DND-41 (cell line): ENCODE data around the gene NPTXR.

Source experiments
- ATAC-seq: fragments of 200-7000 bp; cut with Tn5 transposase; 3 replicates; pipeline ENCODE4 v1.9.1; 2021; ENCODE audit warnings: low read depth; ENCODE audit not compliant: insufficient read depth
- DNase-seq: peaks from one replicate; pipeline ENCODE4 v3.0.0-alpha.2; 2020
- H2AFZ ChIP-seq: 2 replicates; pipeline ENCODE4 v1.6.0; 2012; ENCODE audit warnings: low read depth, low read length
- H3K27ac ChIP-seq: 2 replicates; pipeline ENCODE4 v1.5.1; 2012; ENCODE audit warnings: low read length, inconsistent platforms
- H3K27me3 ChIP-seq: fragments of 200-600 bp; sonication (generic); 2 replicates; pipeline ENCODE4 v1.6.0; 2012; ENCODE audit warnings: low read length, mild to moderate bottlenecking, inconsistent platforms; ENCODE audit not compliant: insufficient read depth, poor library complexity
- H3K36me3 ChIP-seq: 2 replicates; pipeline ENCODE4 v1.5.1; 2012; ENCODE audit warnings: low read length, inconsistent platforms; ENCODE audit not compliant: insufficient read depth
- H3K4me1 ChIP-seq: 2 replicates; pipeline ENCODE4 v1.5.1; 2012; ENCODE audit warnings: mild to moderate bottlenecking, low read length; ENCODE audit not compliant: insufficient read depth
- H3K4me2 ChIP-seq: 2 replicates; pipeline ENCODE4 v1.6.0; 2012; ENCODE audit warnings: mild to moderate bottlenecking, moderate library complexity, low read length, inconsistent platforms; ENCODE audit not compliant: insufficient read depth
- H3K4me3 ChIP-seq, 2 experiments: fragments of 200-600 bp in 1 of 2; shearing (Covaris generic) in 1 of 2; 2 replicates each; pipeline ENCODE4 v1.5.1; 2012 to 2016; ENCODE audit warnings: inconsistent platforms in 2 of 2, low read length in 2 of 2, mild to moderate bottlenecking in 2 of 2, low read depth in 1 of 2, moderate library complexity in 1 of 2
- H3K79me2 ChIP-seq: 2 replicates; pipeline ENCODE4 v1.6.0; 2012; ENCODE audit warnings: low read length, inconsistent platforms; ENCODE audit not compliant: insufficient read depth
- H3K9ac ChIP-seq: 2 replicates; pipeline ENCODE4 v1.6.0; 2012; ENCODE audit warnings: low read depth, mild to moderate bottlenecking, inconsistent platforms, low read length, moderate library complexity
- H3K9me3 ChIP-seq: 2 replicates; pipeline ENCODE4 v1.5.1; 2012; ENCODE audit warnings: low read length, moderate library complexity, mild to moderate bottlenecking, inconsistent platforms; ENCODE audit not compliant: insufficient read depth, severe bottlenecking
- H4K20me1 ChIP-seq: 2 replicates; pipeline ENCODE4 v1.6.0; 2012; ENCODE audit warnings: low read length; ENCODE audit not compliant: insufficient read depth
- EZH2 ChIP-seq: IDR thresholded peaks from 3 replicates; pipeline ENCODE4 v1.6.1; 2012; ENCODE audit warnings: borderline replicate concordance, low read depth, mild to moderate bottlenecking, moderate library complexity, low read length, inconsistent platforms; ENCODE audit not compliant: severe bottlenecking
- TF ChIP-seq, protein P1 (sequence below): IDR thresholded peaks from 2 replicates; pipeline ENCODE4 v1.5.1; 2012; ENCODE audit warnings: borderline replicate concordance, low read length, moderate library complexity, mild to moderate bottlenecking; ENCODE audit not compliant: poor library complexity, severe bottlenecking; ENCODE audit errors: extremely low read depth

The NPTXR gene

DNA sequence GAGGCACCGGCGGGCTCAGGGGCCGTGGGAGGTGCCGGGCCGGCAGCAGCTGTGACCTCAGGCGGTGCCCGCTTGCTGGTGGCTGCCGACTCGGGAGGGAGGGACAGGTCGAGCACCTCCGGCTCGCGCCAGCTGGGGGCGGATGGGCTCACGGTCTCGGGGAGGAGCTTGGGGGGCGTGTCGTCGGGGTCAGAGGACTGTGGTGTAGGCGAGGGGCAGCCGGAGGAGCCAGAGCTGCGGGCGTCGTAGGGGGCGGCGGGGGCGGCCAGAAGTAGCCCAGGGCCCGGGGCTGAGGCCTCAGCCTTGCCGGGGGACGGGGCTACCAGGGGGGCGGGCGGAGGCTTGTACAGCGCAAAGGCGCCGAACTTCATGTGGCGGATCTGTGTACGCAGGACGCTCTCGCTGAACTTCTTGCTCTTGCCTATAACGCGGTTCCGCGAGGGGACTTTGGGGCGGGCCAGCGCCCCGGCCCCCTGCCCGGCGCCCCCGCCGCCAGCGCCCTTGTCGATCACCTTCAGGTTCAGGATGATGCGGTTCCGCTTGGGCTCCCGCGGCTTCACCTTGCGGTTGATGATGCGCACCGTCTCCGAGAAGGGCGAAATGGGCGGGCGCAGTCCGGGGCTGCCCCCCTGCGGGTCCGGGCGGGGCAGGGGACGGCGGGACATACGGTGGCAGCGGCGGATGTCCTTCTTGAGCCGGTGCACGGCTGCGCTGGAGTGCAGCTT, 22.7 kb upstream of the NPTXR start:
- H3K4me3 ChIP-seq = no peak overlapping the region
- H3K27ac ChIP-seq = no peak overlapping the region
- H3K9ac ChIP-seq = no peak overlapping the region
- no peaks in the 10 kb centered on the region for H3K9me3 ChIP-seq
- H4K20me1 ChIP-seq = peaks cover 78% of the 10 kb centered on the region
- ATAC-seq (no peak), DNase-seq (no peak)
- H2AFZ ChIP-seq = no peak overlapping the region
- H3K4me1 ChIP-seq = peaks cover 31% of the 10 kb centered on the region
- no peak overlapping the region for H3K4me2 ChIP-seq
- peaks cover 65% of the 10 kb centered on the region for H3K36me3 ChIP-seq
- no peaks in the 10 kb centered on the region for H3K27me3 ChIP-seq
- peaks cover 37% of the 10 kb centered on the region for H3K79me2 ChIP-seq
- TF ChIP-seq EZH2 = no peak

DNA sequence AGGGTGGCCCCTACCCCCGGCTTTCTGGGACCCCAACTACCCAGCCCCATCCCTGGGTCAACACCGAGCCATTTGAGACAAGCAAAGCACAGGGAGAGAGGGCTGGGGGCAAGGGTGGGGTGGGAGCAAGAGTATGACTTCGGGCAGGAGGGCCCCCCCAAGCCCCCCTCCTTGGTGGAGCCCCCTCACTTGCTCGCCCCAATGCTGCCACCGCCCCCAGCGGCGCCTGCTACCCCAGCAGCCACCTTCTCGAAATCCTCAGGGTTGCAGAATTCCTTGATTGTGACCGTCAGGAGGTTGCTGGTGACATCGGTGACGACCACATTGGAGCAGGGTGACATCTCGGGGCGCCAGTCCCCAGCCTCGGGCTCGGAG, 22.2 kb upstream of the NPTXR start:
- Histone ChIP-seq H3K36me3 (peaks cover 65% of the 10 kb centered on the region), H4K20me1 (peaks cover 81% of the 10 kb centered on the region), H3K27ac (no peak overlapping the region), H3K4me1 (peaks cover 28% of the 10 kb centered on the region), H3K27me3 (no peaks in the 10 kb centered on the region), H3K9me3 (no peaks in the 10 kb centered on the region), H3K4me2 (no peak overlapping the region), H3K79me2 (peaks cover 32% of the 10 kb centered on the region), H3K9ac (no peak overlapping the region), H2AFZ (no peak overlapping the region), H3K4me3 (no peak overlapping the region)
- no peak for ATAC-seq
- no peak for DNase-seq
- TF ChIP-seq, protein P1, sequence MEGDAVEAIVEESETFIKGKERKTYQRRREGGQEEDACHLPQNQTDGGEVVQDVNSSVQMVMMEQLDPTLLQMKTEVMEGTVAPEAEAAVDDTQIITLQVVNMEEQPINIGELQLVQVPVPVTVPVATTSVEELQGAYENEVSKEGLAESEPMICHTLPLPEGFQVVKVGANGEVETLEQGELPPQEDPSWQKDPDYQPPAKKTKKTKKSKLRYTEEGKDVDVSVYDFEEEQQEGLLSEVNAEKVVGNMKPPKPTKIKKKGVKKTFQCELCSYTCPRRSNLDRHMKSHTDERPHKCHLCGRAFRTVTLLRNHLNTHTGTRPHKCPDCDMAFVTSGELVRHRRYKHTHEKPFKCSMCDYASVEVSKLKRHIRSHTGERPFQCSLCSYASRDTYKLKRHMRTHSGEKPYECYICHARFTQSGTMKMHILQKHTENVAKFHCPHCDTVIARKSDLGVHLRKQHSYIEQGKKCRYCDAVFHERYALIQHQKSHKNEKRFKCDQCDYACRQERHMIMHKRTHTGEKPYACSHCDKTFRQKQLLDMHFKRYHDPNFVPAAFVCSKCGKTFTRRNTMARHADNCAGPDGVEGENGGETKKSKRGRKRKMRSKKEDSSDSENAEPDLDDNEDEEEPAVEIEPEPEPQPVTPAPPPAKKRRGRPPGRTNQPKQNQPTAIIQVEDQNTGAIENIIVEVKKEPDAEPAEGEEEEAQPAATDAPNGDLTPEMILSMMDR = no peak

DNA sequence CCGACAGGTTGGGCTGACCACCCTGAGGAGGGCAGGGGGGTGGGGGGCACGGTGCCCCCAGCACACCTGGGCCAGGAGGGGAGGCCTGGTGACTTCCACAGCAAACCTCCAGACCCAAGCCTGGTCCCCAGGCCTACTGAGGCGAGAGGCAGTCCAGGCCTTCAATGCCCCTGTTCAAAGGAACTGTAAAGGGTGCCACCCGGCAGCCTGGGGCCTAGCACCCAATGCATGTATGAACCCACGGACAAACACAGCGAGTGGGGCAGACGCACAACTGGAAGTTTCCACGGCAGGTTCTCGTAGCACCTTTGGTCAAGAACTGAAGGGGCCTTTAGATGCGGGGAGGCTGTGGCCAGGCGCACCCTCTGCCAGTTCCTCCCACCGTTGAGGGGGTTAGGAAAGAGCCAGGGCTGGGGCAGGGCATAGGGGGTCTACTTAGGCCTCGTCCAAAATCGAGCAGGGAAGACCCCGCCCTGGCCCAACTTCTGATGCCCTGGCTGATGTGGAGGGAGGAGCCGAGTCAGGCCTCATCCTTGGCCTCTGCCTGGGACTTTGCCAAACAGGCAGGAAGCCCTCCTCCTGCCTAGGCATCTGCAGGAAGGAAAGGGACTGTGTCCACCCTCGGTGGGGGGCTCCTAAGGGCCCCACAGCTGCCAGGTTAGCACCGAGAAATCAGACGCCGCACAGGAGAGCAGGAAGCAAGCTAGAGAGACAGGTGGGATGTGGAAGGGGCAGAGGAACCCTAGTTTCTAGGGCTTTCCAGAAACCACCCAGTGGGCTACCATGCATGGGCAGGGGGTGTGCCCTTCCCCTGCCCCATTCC, 21.6 kb upstream of the NPTXR start:
- Histone ChIP-seq H3K36me3 (peaks cover 65% of the 10 kb centered on the region), H3K9ac (no peak overlapping the region), H3K9me3 (no peaks in the 10 kb centered on the region), H3K4me1 (peaks cover 22% of the 10 kb centered on the region), H4K20me1 (peaks cover 84% of the 10 kb centered on the region), H2AFZ (no peak overlapping the region), H3K4me3 (no peak overlapping the region), H3K27ac (no peak overlapping the region), H3K27me3 (no peaks in the 10 kb centered on the region), H3K79me2 (peaks cover 26% of the 10 kb centered on the region), H3K4me2 (no peak overlapping the region)
- DNase-seq = no peak
- TF ChIP-seq EZH2 = no peak
- TF ChIP-seq, protein P1 = no peak
- ATAC-seq = no peak

DNA sequence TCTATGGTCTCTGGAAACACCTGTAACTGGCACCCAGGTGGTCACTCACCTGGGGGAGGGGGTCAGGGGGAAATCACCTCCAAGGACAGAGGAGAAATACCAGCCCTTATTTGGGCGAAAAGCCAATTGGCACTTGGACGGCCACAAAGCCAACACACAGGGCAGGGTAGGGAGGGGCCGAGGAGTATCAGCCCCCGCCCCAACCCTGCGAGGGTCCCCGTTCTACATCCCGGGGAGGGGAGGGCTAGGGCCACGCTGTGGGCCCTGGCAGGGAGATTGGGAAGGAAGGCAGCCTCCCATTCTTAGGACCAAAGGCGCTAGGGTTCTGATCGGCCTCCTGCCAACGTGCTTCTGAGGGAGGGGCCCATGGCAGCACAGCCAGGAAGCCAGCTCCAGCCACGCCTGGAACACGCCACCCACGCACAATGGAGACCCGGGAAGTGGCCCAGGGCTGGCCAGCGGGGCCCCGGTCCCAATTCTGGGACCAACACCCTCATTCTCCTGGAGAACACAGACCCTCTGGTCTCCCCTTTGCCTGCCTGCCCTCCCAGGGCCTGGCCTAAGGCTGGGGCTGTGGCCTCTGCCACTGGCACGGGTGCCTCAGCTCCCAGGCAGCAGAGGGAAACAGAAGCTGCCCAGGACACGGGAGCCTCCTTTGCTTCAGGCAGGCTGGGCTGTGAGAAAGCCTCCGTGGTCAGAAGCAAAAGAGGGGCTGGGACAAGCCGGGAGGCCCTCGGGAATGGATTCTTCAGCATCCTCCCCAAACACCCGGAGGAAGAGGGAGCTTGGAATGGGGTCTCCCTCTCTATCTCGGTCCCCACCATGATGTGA, 20.7 kb upstream of the NPTXR start:
- Histone ChIP-seq H2AFZ (no peak overlapping the region), H3K9ac (no peak overlapping the region), H3K9me3 (no peaks in the 10 kb centered on the region), H3K27ac (no peak overlapping the region), H4K20me1 (peaks cover 85% of the 10 kb centered on the region), H3K27me3 (no peaks in the 10 kb centered on the region), H3K4me3 (no peak overlapping the region), H3K36me3 (peaks cover 56% of the 10 kb centered on the region), H3K4me2 (no peak overlapping the region), H3K4me1 (peaks cover 14% of the 10 kb centered on the region), H3K79me2 (peaks cover 18% of the 10 kb centered on the region)
- no peak for TF ChIP-seq EZH2
- TF ChIP-seq, protein P1 = no peak
- DNase-seq (no peak), ATAC-seq (no peak)
